ENCODE results near the gene MED7.
"Not testable (repeated sequence)": the region's sequence is repeated elsewhere in the genome, so short reads cannot be mapped to it uniquely, and the experiment has no call there.

- TF ChIP-seq, protein P1, sequence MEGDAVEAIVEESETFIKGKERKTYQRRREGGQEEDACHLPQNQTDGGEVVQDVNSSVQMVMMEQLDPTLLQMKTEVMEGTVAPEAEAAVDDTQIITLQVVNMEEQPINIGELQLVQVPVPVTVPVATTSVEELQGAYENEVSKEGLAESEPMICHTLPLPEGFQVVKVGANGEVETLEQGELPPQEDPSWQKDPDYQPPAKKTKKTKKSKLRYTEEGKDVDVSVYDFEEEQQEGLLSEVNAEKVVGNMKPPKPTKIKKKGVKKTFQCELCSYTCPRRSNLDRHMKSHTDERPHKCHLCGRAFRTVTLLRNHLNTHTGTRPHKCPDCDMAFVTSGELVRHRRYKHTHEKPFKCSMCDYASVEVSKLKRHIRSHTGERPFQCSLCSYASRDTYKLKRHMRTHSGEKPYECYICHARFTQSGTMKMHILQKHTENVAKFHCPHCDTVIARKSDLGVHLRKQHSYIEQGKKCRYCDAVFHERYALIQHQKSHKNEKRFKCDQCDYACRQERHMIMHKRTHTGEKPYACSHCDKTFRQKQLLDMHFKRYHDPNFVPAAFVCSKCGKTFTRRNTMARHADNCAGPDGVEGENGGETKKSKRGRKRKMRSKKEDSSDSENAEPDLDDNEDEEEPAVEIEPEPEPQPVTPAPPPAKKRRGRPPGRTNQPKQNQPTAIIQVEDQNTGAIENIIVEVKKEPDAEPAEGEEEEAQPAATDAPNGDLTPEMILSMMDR (IDR thresholded peaks at IDR 0.05): not testable (repeated sequence)
- TF ChIP-seq POLR2A (IDR thresholded peaks at IDR 0.05): not testable (repeated sequence)
Measured at GRCh38 chr5:157185122-157185521, 42.5 kb upstream of the MED7 start.
